Hematopoietic multipotent progenitor cell treated with erythropoietin and hydrocortisone succinate and interleukin-3 and kit ligand, for 15 days (in vitro differentiated cells): ENCODE data around the gene NOM1.
"Not testable (repeated sequence)": the region's sequence is repeated elsewhere in the genome, so short reads cannot be mapped to it uniquely, and the experiment has no call there.

Experiments used
- DNase-seq: peaks from one replicate; pipeline ENCODE4 v3.0.0-alpha.2; 2015; ENCODE audit warnings: low spot score

Gene NOM1

DNA sequence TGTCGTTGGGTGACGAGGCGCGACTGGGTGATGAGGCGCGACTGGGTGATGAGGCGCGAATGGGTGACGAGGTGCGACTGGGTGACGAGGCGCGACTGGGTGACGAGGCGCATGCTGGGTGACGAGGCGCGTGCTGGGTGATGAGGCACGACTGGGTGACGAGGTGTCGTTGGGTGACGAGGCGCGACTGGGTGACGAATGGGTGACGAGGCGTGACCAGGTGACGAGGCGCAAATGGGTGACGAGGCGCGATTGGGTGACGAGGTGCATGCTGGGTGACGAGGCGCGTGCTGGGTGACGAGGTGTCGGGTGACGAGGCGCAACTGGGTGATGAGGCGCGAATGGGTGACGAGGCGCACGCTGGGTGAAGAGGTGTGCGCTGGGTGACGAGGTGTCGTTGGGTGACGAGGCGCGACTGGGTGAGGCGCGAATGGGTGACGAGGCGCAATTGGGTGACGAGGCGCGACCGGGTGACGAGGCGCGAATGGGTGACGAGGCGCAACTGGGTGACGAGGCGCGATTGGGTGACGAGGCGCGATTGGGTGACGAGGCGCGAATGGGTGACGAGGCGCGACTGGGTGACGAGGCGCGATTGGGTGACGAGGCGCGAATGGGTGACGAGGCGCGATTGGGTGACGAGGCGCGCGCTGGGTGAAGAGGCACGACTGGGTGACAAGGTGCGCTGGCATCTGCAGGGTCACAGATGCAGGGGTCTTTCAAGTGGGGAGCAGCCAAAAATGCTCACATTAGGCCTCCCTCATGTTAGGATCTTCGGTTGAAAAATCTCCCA, 7.9 kb upstream of the NOM1 start:
- no peak for DNase-seq

DNA sequence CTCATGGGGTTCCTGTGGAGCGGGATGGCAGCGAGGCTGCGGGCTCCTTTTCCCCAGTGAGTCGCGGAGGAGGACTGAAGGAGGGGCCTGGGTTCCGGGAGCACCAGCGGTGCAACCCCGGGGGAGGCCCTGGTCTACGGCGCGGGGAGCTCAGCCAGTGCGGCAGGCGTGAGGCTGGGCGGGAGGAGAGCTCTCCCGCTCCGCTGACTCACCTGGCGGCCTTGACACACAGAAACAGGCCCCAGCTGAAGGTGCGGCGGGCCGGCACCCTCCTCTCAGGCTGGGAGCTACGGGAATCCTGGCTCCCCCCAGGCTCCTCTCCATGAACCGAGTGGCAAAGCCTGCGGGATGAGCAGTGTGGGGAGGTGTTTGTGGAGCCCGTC, 6.8 kb upstream of the NOM1 start:
- no peak for DNase-seq

DNA sequence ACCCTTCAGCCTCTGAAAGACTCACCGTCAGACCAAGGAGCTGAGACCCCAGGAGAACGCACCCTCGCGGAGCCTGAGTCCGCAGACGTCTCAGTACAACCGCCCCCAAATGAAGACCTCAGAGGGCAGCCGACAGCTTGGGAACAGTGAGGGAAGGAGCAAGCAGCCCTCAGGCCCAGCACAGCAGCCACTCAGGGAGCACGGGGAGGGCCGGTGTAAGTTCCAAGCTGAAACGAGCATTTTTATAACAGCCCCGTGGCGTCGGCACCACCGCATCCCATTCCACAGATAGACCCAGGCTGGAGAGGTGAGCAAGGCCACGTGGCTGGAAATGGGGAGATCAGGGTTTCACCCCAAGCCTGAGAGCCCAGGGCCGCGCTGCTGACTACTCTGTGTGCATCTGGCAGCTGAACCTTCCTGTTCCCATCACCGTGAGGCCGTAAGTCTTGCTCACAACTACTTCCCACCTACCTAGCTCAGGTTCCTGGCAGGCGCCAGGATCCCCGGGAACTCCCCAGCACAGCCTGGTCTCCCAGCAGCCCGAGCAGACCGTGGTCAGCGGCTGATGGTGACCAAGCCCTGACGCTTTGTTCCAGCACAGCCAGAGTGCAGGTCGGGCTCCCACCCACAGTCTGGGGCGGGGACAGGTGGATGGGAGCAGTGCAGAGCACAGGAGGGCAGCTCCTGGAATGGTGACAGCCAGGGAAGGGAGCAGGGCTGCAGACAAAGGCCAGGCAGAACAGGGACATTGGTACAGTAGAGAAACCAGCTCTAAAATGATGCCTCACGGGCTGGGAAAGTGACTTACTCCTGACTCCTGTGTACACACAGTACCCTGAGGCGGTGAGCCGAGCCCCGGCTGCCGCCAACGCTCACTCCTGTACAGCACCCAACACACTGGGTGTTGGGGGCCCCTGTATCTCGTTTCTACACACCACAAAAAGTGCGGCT, 6.1 kb upstream of the NOM1 start:
- DNase-seq, result no peak

DNA sequence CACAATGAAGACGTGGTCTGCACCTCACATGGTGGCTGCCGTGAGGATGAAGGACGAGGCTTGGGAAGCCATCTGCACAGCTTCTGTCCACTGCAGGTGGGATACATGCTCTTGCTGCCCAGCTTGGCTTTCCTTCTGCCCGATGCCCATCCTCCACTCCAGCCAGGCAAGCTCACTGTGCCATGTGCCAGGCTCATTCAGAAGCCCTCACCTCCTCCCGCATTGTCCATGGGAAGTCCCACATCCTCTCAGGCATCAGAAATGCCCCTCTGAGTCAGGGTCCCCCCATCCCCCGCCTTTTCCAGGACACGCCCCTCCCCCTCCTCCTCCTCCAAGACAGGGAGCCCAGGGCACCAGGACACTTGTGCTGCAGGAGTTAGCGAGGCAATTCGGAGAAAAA, 4.6 kb upstream of the NOM1 start:
- no peak for DNase-seq

DNA sequence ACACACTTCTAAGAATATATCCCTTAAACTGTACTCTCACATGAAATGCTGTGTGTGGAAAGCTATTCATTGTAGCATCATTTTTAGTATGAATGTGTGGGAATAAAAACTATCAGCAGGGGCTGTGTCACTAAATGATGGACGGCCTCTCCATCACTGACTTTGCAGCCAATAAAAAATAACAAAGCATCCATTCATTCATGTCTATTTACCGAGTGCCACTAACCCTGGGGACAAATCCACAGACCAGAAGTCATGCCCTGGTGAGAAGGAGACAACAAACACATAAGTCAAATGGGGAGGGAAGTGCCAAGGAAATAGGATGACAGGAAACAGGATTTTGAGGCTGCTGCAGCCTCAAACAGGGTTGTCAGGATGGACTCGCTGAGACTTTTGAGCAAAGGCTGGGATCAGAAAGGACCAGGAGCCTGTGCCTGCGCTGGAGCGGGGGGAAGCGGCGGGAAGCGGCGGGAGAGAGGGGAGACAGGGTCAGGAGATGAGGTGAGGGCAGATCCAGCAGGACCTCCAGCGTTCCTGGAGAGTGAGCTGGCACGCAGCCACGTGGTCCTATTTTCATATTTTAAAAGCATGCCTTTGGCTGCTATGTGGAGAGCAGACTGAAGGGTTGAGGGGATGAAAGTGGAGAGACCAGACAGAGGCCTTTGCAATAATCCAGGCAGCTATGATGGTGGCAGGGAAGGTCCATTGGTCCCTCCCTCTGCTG, 2.2 kb upstream of the NOM1 start:
- no peak for DNase-seq

DNA sequence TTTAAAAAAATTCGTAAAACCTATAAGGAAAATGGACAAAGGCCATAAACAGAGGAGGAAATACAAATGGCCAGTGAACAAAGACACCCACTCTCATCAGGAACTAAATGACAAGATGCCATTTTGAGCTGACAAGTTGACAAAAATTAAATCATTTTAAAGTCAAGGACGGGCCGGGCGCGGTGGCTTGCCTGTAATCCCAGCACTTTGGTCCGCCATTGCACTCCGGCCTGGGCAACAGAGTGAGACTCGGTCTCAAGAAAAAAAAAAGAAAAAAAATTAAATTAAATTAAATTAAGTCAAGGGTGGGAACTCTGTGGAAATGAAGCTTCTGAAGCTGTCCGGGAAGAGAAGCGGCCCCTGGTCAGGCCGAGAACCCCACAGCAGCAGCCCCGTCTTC, 1.2 kb upstream of the NOM1 start:
- DNase-seq, result no peak

DNA sequence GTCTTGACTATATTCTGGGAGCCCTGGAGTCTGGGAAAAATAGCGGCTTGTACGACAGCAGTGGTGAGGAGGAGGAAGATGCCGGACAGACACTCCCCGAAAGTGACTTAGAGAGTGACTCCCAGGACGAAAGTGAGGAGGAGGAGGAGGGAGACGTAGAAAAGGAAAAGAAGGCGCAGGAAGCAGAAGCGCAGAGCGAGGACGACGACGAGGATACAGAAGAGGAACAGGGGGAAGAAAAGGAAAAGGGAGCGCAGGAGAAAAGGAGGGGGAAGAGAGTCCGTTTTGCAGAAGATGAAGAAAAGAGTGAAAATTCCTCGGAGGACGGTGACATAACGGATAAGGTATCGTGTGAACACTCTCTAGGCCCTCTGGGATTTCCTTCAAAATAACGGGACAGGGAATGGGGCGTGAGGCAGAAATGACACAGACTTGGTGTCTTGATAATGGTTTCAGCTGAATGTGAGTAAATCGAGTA, 908 bp downstream of the NOM1 start:
- DNase-seq, result no peak

DNA sequence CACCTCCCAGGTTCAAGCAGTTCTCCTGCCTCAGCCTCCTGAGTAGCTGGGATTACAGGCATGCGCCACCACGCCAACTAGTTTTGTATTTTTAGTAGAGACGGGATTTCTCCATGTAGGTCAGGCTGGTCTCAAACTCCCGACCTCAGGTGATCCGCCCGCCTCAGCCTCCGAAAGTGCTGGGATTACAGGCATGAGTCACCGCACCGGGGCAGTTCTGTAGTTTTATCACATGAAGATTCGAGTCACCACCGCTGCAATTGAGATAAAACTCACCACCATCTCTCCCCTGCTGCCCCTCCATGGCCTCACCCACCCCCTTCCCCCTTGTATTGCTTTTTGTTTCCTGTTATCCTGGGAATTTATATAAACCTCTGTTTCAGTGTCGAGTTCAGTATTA, 3.7 kb downstream of the NOM1 start:
- DNase-seq, result not testable (repeated sequence)

DNA sequence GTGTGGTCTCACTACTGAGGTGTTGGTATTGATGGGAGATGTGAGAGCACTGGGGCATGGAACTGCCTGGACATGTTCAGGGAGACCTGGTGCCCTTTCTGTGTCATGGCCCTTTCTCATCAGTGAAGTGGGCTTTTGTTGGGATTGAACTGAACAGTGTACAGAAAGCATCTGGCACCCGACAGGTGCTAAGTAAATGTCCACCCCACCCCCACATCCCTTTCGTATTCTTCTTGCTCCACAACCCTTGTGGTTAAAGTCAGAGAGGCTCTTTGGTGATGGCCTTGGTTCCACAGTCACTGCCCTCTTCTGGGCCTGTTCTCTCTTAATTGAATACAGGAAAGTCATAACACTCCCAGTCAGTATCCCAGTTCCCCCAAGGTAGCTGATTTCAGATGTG, 5.4 kb downstream of the NOM1 start:
- no peak for DNase-seq

DNA sequence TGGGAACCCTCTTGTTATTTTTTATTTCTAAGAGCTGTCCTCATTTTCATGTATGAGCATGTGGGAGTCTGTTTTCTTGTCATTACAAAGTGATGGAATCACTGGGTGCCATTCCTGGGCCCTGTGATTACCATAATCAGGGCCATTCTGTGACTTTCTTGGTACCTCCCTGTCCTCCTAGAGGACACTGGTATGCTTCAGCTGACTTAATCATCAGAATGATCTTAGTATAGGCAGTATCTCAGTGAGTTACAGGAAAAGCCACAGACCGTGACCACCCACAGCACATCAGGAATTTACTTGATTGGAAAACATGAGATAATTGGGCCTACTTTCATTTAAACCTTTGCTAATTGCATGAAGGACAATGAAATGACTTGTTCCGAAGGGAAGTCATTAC, 7.2 kb downstream of the NOM1 start:
- DNase-seq, result no peak

DNA sequence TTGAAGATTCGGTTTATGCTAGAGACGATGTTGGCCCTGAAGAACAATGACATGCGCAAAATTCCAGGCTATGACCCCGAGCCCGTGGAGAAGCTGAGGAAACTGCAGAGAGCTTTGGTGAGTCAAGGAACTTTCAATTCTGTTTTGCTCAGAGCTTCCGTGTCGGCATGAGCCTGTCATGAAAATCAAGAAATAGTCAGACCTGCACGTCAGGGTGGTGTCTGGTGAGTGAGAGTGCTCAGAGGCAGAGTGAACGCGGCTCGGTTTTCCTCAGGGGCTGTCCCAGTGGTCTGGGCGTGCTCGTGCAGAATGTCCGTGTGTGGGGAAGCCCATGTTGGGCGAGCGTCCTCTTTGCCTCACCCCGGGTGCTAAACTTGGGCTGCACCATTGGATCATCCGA, 12.6 kb downstream of the NOM1 start:
- no peak for DNase-seq

DNA sequence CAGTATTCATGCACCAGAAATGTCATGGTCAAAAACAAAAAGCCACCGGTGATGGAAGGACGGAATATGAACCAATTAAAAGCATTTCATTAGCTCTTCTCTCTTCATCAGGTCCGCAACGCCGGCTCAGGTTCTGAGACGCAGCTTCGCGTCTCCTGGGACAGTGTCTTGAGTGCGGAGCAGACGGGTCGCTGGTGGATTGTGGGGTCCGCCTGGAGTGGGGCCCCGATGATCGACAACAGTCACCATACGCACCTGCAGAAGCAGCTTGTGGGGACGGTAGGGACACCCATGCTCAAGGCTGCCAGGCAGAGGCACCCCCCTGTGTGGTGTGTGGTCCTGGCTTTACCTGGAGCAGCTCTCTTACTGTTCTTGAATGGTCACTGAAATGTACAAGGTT, 13.4 kb downstream of the NOM1 start:
- DNase-seq, result no peak

DNA sequence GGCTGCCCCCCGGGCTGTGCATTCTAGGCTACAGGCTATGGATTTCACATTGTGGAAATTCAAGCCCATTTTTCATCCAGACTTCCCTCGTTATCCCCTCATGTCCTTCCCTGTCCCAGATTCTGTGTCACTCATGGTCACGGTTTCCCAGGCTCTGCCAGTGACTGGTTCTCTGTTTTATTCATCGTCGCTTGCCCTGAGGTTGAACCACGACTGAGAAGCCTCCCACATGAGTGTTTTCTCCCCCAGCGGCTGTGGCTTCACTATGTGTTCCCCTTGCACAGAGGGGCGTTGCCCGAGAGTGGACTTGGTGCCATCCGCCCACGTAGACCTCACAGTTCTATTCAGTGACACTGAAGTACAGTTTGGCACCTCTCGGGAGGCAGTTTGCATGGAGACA, 14.0 kb downstream of the NOM1 start:
- no peak for DNase-seq

DNA sequence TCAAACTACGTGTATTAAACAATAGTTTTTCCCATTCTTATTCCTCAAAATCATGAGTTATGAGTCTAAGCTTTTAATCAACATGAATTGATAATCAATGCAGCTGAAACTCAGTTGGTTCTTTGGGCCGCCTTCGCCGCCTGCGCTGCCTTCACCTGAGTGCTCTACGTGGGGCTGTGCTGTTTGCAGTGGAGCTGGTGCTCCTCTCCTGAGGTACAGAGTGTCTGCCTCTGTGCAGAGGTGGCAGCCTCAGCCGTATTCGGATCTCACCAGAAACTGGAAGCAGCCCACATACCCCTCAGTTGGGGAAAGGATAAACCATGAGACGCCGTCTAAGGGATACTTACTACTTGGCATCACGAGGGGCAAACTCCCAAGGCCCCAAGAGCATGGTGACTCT, 15.5 kb downstream of the NOM1 start:
- DNase-seq, result no peak

DNA sequence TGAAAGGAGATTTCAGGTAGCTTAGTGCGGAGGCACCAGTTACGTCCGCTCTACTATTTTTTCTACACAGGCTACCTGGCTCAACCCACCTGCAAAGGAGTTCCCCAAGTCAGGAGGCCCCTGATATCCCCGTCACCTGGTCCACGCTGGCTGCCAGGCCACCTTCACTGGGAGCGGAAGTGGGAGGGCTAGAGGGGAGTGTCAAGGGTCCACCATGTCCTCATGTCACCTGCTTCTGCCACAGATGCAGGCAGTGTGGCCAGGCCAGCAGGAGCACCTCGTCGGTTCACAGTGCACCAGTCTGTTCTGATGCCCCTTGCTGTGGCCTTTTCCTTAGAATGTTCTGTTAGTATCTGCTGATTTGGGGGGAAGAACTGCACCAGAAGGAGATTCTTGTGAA, 16.9 kb downstream of the NOM1 start:
- DNase-seq, result no peak

DNA sequence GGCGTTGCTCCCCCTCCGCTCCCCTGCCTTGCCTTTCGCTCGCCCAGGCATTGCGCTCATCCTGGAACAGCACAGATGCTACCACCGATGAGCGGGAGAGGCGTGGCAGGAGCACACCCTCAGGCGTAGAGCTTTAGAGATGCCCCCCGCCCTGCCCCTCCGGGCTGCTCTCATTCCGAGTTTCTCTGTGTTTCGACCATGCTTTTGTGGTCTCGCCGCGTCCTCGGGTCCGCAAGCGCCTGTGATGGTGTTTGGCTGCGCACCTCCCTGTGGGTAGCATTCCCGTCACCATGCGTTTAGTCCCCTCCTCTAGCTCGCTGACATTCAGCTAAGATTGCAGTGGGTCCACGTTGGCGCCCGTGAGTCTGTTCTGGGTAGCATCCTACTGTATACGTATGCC, 18.7 kb downstream of the NOM1 start:
- no peak for DNase-seq

DNA sequence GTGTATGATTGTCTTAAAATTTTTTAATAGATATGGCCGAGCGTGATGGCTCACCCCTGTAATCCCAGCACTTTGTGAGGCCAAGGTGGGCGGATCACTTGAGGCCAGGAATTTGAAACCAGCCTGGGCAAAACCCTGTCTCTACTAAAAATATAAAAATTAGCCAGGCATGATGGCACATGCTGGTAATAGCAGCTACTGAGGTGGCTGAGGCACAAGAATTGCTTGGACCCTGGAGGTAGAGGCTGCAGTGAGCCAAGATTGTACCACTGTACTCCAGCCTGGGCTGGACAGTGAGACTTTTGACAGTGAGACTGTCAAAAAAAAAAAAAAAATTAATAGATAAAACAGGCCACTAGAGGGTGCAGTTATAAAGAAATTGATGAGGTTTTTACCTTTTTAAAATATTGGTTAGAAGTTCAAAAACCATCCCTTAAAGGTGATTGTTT, 20.5 kb downstream of the NOM1 start:
- peak; percentile 34 for DNase-seq

DNA sequence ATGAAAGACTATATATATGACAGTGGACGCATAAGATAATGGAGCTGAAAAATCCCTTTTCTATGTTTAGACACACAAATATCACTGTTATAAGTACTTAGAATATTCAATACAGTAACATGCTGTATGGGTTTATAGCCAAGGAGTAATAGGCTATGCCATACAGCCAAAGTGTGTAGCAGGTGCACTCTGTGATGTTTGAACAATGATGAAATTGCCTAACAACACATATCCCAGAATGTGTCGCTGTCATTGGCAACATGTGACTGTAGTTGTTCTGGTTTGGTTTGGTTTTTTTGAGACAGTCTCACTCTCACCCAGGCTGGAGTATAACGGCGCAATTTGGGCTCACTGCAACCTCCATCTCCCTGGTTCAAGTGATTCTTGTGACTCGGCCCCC, 26.1 kb downstream of the NOM1 start:
- DNase-seq, result no peak

DNA sequence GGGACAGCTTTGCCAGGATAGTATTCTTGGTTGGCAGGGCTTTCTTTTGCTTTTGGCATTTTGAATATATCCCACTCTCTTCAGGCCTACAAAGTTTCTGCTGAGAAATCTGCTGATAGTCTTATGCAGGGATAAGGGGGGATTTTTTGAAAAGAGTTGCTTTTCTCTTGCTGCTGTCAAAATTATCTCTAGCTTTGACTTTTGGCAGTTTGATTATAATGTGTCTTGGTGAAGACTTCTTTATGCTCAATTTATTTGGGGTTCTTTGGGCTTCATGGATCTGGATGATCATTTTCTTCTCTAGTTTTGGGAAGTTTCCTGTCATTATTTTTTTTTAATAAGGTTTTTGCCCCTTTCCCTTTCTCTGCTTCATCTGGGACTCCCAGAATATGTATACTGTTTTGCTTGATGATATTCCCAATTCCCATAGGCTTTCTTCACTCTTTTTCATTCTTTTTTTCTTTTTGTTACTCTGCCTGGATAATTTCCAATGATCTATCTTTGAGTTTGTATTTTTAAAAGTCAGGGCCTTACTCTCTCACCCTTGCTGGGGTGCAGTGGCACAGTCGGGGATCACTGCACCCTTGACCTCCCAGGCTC, 29.6 kb downstream of the NOM1 start:
- no peak for DNase-seq

DNA sequence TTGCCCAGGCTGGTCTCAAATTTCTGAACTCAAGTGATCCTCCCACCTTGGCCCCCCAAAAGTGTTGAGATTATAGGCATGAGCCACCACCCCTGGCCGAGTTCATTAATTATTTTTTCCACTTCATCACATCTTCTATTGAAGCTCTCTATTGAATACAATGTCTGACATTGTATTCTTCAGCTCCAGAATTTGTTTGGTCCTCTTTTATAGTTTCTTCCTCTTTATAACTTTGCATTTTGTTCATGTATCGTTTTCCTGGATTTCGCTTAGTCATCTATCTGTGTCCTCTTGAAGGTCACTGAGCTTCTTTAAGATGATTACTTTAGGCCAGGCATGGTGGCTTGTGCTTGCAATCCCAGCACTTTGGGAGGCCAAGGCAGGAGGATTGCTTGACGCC, 30.2 kb downstream of the NOM1 start:
- no peak for DNase-seq

DNA sequence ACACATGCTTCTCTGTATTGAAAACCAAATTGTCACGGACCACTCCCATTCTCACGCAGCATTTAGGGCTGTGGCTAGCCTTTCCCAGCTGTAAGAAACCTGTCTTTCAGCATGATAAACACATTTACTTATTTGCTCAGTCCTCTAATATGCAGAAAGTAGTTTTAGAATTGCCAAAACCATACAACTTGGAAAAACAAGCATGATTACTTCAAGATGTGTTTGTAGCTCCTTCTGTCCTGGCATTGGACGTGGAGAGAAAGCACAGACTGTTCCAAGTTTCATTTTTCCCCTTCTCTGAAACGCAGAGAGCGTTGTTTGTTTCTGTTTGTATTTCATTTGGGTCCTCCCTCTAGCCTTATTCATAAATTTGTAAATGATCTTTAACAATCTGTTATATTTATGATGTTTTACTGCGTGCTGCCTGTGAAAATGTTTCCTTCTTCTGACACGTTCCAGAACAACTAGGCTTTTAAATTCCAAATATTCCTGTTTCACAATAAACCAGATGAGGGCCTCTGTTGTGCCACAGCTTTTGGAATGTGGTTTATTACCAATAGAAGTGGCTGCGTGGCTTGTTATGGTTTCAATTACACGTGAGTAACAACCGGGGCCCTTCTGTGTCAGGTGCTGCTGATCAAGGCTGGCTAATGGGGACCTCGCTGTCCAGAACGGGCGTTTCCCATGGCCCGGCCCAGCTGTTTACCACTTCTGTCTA, 34.8 kb downstream of the NOM1 start:
- DNase-seq, result no peak
